Measurements from ENCODE around the gene RPL37.
"Not testable (repeated sequence)": the region's sequence is repeated elsewhere in the genome, so short reads cannot be mapped to it uniquely, and the experiment has no call there.

RPL37 gene

DNA sequence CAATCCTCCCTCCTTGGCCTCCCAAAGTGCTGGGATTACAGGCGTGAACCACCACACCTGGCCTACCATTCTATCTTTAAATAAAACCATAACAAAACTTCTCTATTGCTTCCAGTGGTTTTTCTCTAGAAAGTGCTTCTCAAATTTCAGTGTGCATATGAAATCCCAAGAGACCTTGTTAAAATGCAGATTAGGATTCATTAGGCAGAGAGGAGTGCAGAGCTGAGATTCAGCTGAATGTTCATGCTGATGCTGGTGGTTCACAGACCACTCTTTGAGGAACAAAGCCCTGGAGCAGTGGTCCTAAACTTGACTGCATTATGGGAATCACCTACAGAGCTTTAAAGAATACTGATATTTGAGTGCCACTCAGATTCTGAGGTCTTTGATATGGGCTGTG lies 34.4 kb upstream of the RPL37 start:
- H3K27ac ChIP-seq (ENCODE audit: low read depth, low read length): no peak overlapping the region
- H3K9ac ChIP-seq (ENCODE audit: low read length in 5 of 5): no peak overlapping the region
- no peaks in the 10 kb centered on the region for H3K4me1 ChIP-seq (ENCODE audit: control insufficient read depth in 5 of 5, insufficient read depth in 5 of 5, low read length in 5 of 5)
- H3K36me3 ChIP-seq (ENCODE audit: control insufficient read depth in 5 of 5, insufficient read depth in 5 of 5, low read length in 5 of 5): no peaks in the 10 kb centered on the region
- H3K27me3 ChIP-seq (ENCODE audit: control insufficient read depth in 5 of 5, insufficient read depth in 4 of 5, low read length in 5 of 5): no peaks in the 10 kb centered on the region
- no peak overlapping the region for H3K4me3 ChIP-seq (ENCODE audit: low read depth in 1 of 5, low read length in 5 of 5)
- H3K9me3 ChIP-seq (ENCODE audit: control insufficient read depth in 5 of 5, low read length in 5 of 5): peaks cover 0 to 3% (median 0%) of the 10 kb centered on the region in 5 donors

DNA sequence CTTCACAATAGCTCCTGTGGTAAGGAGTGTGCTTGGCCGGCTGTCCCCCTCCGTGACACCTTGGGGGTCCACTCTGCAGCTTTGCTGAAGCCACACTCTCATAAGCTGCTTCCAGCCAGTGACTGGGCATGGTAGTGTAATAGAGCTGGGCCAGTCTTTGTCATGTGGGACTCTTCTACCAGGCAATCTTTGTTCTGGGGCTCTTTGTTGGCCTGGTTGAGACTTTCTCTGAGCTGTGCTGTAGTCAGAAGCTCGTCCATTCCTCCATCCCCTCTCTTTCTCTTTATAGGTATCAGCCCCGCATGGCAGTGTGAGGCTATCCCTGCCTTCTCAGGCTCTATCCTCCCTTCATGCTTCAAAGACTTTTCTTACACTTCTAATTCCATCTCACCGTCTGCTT lies 31.8 kb upstream of the RPL37 start:
- Histone ChIP-seq H3K27ac (ENCODE audit: low read depth, low read length) (no peak overlapping the region), H3K27me3 (ENCODE audit: control insufficient read depth in 5 of 5, insufficient read depth in 4 of 5, low read length in 5 of 5) (no peaks in the 10 kb centered on the region), H3K4me3 (ENCODE audit: low read depth in 1 of 5, low read length in 5 of 5) (no peak overlapping the region), H3K36me3 (ENCODE audit: control insufficient read depth in 5 of 5, insufficient read depth in 5 of 5, low read length in 5 of 5) (no peaks in the 10 kb centered on the region), H3K9ac (ENCODE audit: low read length in 5 of 5) (no peak overlapping the region), H3K4me1 (ENCODE audit: control insufficient read depth in 5 of 5, insufficient read depth in 5 of 5, low read length in 5 of 5) (no peaks in the 10 kb centered on the region), H3K9me3 (ENCODE audit: control insufficient read depth in 5 of 5, low read length in 5 of 5) (peaks cover 0 to 3% (median 2%) of the 10 kb centered on the region in 5 donors)

GRCh38 chr5:40865004-40865403 lies 30.0 kb upstream of the RPL37 start:
- not testable (repeated sequence) for H3K27ac ChIP-seq (ENCODE audit: low read depth, low read length); H3K9ac ChIP-seq (ENCODE audit: low read length in 5 of 5); H3K9me3 ChIP-seq (ENCODE audit: control insufficient read depth in 5 of 5, low read length in 5 of 5); H3K4me3 ChIP-seq (ENCODE audit: low read depth in 1 of 5, low read length in 5 of 5); H3K27me3 ChIP-seq (ENCODE audit: control insufficient read depth in 5 of 5, insufficient read depth in 4 of 5, low read length in 5 of 5); H3K4me1 ChIP-seq (ENCODE audit: control insufficient read depth in 5 of 5, insufficient read depth in 5 of 5, low read length in 5 of 5); H3K36me3 ChIP-seq (ENCODE audit: control insufficient read depth in 5 of 5, insufficient read depth in 5 of 5, low read length in 5 of 5)

GRCh38 chr5:40860711-40861110 lies 25.7 kb upstream of the RPL37 start:
- no peaks in the 10 kb centered on the region for H3K27me3 ChIP-seq (ENCODE audit: control insufficient read depth in 5 of 5, insufficient read depth in 4 of 5, low read length in 5 of 5)
- H3K9me3 ChIP-seq (ENCODE audit: control insufficient read depth in 5 of 5, low read length in 5 of 5): peaks cover 0 to 3% (median 2%) of the 10 kb centered on the region in 5 donors
- no peaks in the 10 kb centered on the region for H3K4me1 ChIP-seq (ENCODE audit: control insufficient read depth in 5 of 5, insufficient read depth in 5 of 5, low read length in 5 of 5)
- no peak overlapping the region for H3K27ac ChIP-seq (ENCODE audit: low read depth, low read length)
- H3K36me3 ChIP-seq (ENCODE audit: control insufficient read depth in 5 of 5, insufficient read depth in 5 of 5, low read length in 5 of 5): peaks cover 0 to under 1% (median 0%) of the 10 kb centered on the region in 5 donors
- H3K9ac ChIP-seq (ENCODE audit: low read length in 5 of 5): no peak overlapping the region
- no peak overlapping the region for H3K4me3 ChIP-seq (ENCODE audit: low read depth in 1 of 5, low read length in 5 of 5)

- Histone ChIP-seq H3K9ac (ENCODE audit: low read length in 5 of 5) (no peak overlapping the region), H3K4me1 (ENCODE audit: control insufficient read depth in 5 of 5, insufficient read depth in 5 of 5, low read length in 5 of 5) (peaks cover 0 to 4% (median 0%) of the 10 kb centered on the region in 5 donors), H3K27me3 (ENCODE audit: control insufficient read depth in 5 of 5, insufficient read depth in 4 of 5, low read length in 5 of 5) (no peaks in the 10 kb centered on the region), H3K36me3 (ENCODE audit: control insufficient read depth in 5 of 5, insufficient read depth in 5 of 5, low read length in 5 of 5) (peaks cover 7 to 32% (median 23%) of the 10 kb centered on the region in 5 donors), H3K9me3 (ENCODE audit: control insufficient read depth in 5 of 5, low read length in 5 of 5) (no peaks in the 10 kb centered on the region), H3K27ac (ENCODE audit: low read depth, low read length) (no peak overlapping the region), H3K4me3 (ENCODE audit: low read depth in 1 of 5, low read length in 5 of 5) (no peak overlapping the region)
These were observed 18.7 kb upstream of the RPL37 start for GRCh38 chr5:40853632-40854192.

- H3K36me3 ChIP-seq (ENCODE audit: control insufficient read depth in 5 of 5, insufficient read depth in 5 of 5, low read length in 5 of 5): peaks cover 6 to 20% (median 12%) of the 10 kb centered on the region in 5 donors
- H3K4me1 ChIP-seq (ENCODE audit: control insufficient read depth in 5 of 5, insufficient read depth in 5 of 5, low read length in 5 of 5): peaks cover 0 to 14% (median 6%) of the 10 kb centered on the region in 5 donors
- H3K9me3 ChIP-seq (ENCODE audit: control insufficient read depth in 5 of 5, low read length in 5 of 5): peaks cover 0 to 2% (median 0%) of the 10 kb centered on the region in 5 donors
- H3K27ac ChIP-seq (ENCODE audit: low read depth, low read length): no peak overlapping the region
- no peak overlapping the region for H3K4me3 ChIP-seq (ENCODE audit: low read depth in 1 of 5, low read length in 5 of 5)
- no peaks in the 10 kb centered on the region for H3K27me3 ChIP-seq (ENCODE audit: control insufficient read depth in 5 of 5, insufficient read depth in 4 of 5, low read length in 5 of 5)
- H3K9ac ChIP-seq (ENCODE audit: low read length in 5 of 5): no peak overlapping the region
These were observed 12.5 kb upstream of the RPL37 start for GRCh38 chr5:40847525-40847924.

DNA sequence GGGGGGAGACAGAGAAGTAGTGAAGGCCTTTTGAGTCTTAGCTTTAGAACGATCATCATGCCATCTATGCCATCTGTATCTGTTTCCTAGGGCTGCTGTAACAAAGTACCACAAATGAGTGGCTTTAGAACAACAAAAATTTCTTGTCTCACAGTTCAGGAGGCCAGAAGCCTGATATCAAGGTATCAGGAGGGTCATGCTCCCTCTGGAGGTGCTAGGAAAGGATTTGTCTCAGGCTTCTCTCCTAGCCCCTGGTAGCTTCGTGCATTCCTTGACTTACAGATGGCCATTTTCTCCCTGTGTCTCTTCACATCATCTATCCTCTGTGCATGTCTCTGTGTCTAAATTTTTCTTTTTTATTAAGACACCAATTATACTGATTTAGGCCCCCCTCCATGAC lies 11.3 kb upstream of the RPL37 start:
- peaks cover 2 to 11% (median 6%) of the 10 kb centered on the region in 5 donors for H3K36me3 ChIP-seq (ENCODE audit: control insufficient read depth in 5 of 5, insufficient read depth in 5 of 5, low read length in 5 of 5)
- H3K4me3 ChIP-seq (ENCODE audit: low read depth in 1 of 5, low read length in 5 of 5): no peak overlapping the region
- H3K4me1 ChIP-seq (ENCODE audit: control insufficient read depth in 5 of 5, insufficient read depth in 5 of 5, low read length in 5 of 5): peaks cover 0 to 21% (median 12%) of the 10 kb centered on the region in 5 donors
- peaks cover 0 to 2% (median 0%) of the 10 kb centered on the region in 5 donors for H3K9me3 ChIP-seq (ENCODE audit: control insufficient read depth in 5 of 5, low read length in 5 of 5)
- no peaks in the 10 kb centered on the region for H3K27me3 ChIP-seq (ENCODE audit: control insufficient read depth in 5 of 5, insufficient read depth in 4 of 5, low read length in 5 of 5)
- no peak overlapping the region for H3K9ac ChIP-seq (ENCODE audit: low read length in 5 of 5)
- no peak overlapping the region for H3K27ac ChIP-seq (ENCODE audit: low read depth, low read length)

DNA sequence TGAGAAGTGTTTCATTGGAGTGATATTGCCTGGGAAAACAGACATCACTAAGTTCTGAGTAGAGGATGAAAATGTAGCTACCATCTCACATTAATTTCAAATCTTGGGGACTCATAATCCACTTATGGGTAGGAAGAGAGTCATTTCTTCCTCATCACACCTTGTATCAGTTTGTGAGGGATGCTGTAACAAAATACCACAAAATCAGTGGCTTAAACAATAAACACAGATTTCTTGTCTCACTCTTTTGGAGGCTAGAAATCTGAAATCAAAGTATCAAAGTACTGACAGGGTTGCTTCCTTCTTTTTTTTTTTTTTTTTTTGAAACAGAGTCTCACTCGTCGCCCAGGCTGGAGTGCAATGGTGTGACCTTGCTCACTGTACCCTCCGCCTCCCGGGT lies 9.5 kb upstream of the RPL37 start:
- H3K27me3 ChIP-seq (ENCODE audit: control insufficient read depth in 5 of 5, insufficient read depth in 4 of 5, low read length in 5 of 5): no peaks in the 10 kb centered on the region
- H3K9ac ChIP-seq (ENCODE audit: low read length in 5 of 5): no peak overlapping the region
- H3K27ac ChIP-seq (ENCODE audit: low read depth, low read length): no peak overlapping the region
- peaks cover 0 to 2% (median 0%) of the 10 kb centered on the region in 5 donors for H3K9me3 ChIP-seq (ENCODE audit: control insufficient read depth in 5 of 5, low read length in 5 of 5)
- H3K4me3 ChIP-seq (ENCODE audit: low read depth in 1 of 5, low read length in 5 of 5): no peak overlapping the region
- peaks cover 0 to 27% (median 18%) of the 10 kb centered on the region in 5 donors for H3K4me1 ChIP-seq (ENCODE audit: control insufficient read depth in 5 of 5, insufficient read depth in 5 of 5, low read length in 5 of 5)
- H3K36me3 ChIP-seq (ENCODE audit: control insufficient read depth in 5 of 5, insufficient read depth in 5 of 5, low read length in 5 of 5): peaks cover 2 to 11% (median 6%) of the 10 kb centered on the region in 5 donors

- peaks cover 0 to 27% (median 18%) of the 10 kb centered on the region in 5 donors for H3K4me1 ChIP-seq (ENCODE audit: control insufficient read depth in 5 of 5, insufficient read depth in 5 of 5, low read length in 5 of 5)
- peak overlapping the region in 4 of 5 donors; percentile 53 to 87 (median 76) for H3K9ac ChIP-seq (ENCODE audit: low read length in 5 of 5)
- peaks cover 0 to 2% (median 0%) of the 10 kb centered on the region in 5 donors for H3K9me3 ChIP-seq (ENCODE audit: control insufficient read depth in 5 of 5, low read length in 5 of 5)
- peaks cover 2 to 10% (median 5%) of the 10 kb centered on the region in 5 donors for H3K36me3 ChIP-seq (ENCODE audit: control insufficient read depth in 5 of 5, insufficient read depth in 5 of 5, low read length in 5 of 5)
- H3K4me3 ChIP-seq (ENCODE audit: low read depth in 1 of 5, low read length in 5 of 5): peak overlapping the region; percentile 64 to 89 (median 79)
- H3K27ac ChIP-seq (ENCODE audit: low read depth, low read length): peak overlapping the region; percentile 99
- H3K27me3 ChIP-seq (ENCODE audit: control insufficient read depth in 5 of 5, insufficient read depth in 4 of 5, low read length in 5 of 5): no peaks in the 10 kb centered on the region
These were observed 7.3 kb upstream of the RPL37 start for GRCh38 chr5:40842351-40842750.

- Histone ChIP-seq H3K9me3 (ENCODE audit: control insufficient read depth in 5 of 5, low read length in 5 of 5) (peaks cover 0 to under 1% (median 0%) of the 10 kb centered on the region in 5 donors), H3K27ac (ENCODE audit: low read depth, low read length) (peak within 1 kb of the TSS; percentile 99), H3K4me1 (ENCODE audit: control insufficient read depth in 5 of 5, insufficient read depth in 5 of 5, low read length in 5 of 5) (peaks cover 0 to 28% (median 18%) of the 10 kb centered on the region in 5 donors), H3K4me3 (ENCODE audit: low read depth in 1 of 5, low read length in 5 of 5) (peak within 1 kb of the TSS; percentile 64 to 89 (median 79)), H3K36me3 (ENCODE audit: control insufficient read depth in 5 of 5, insufficient read depth in 5 of 5, low read length in 5 of 5) (peaks cover 0 to 7% (median 2%) of the 10 kb centered on the region in 5 donors), H3K27me3 (ENCODE audit: control insufficient read depth in 5 of 5, insufficient read depth in 4 of 5, low read length in 5 of 5) (no peaks in the 10 kb centered on the region), H3K9ac (ENCODE audit: low read length in 5 of 5) (peak within 1 kb of the TSS; percentile 71 to 91 (median 82))
These were observed 6.2 kb upstream of the RPL37 start, which contains the start of gene CARD6 for GRCh38 chr5:40841068-40841805. CARD6 (plus strand) TSS chr5:40841367; CDS start chr5:40841383, 16 bp downstream.
